GM18520 (cell line): ENCODE data around the gene PEX10.

ENCODE experiments used
- ATAC-seq: cut with Tn5 transposase; IDR thresholded peaks from one replicate; pipeline ENCODE4 v1.9.1; 2021; ENCODE audit not compliant: unreplicated experiment

PEX10 gene

GRCh38 chr1:2426540-2426939, 14.2 kb upstream of the PEX10 start:
- ATAC-seq: no peak

- no peak for ATAC-seq
Observed at GRCh38 chr1:2425892-2426291, 13.5 kb upstream of the PEX10 start.

GRCh38 chr1:2422523-2422922, 10.2 kb upstream of the PEX10 start:
- ATAC-seq: no peak

GRCh38 chr1:2419416-2419815, 7.1 kb upstream of the PEX10 start:
- no peak for ATAC-seq

GRCh38 chr1:2418791-2419320, 6.5 kb upstream of the PEX10 start:
- no peak for ATAC-seq

- ATAC-seq: no peak
Observed at GRCh38 chr1:2417833-2418225, 5.5 kb upstream of the PEX10 start.

- no peak for ATAC-seq
Observed at GRCh38 chr1:2417083-2417832, 4.9 kb upstream of the PEX10 start.

- no peak for ATAC-seq
Observed at GRCh38 chr1:2416403-2416802, 4.0 kb upstream of the PEX10 start.

- ATAC-seq: no peak
Observed at GRCh38 chr1:2415801-2416208, 3.4 kb upstream of the PEX10 start.

GRCh38 chr1:2415337-2415736, 3.0 kb upstream of the PEX10 start:
- no peak for ATAC-seq

- ATAC-seq: no peak
Observed at GRCh38 chr1:2414297-2414958, 2.1 kb upstream of the PEX10 start.

GRCh38 chr1:2413495-2414296, 1.3 kb upstream of the PEX10 start:
- no peak for ATAC-seq

GRCh38 chr1:2412773-2413494, 570 bp upstream of the PEX10 start:
- no peak for ATAC-seq

- ATAC-seq: peak; percentile 21
Observed at GRCh38 chr1:2411801-2412394, 466 bp downstream of the PEX10 start.

GRCh38 chr1:2409745-2410144, 2.6 kb downstream of the PEX10 start:
- ATAC-seq: no peak

GRCh38 chr1:2408859-2409276, 3.5 kb downstream of the PEX10 start:
- no peak for ATAC-seq

- no peak for ATAC-seq
Observed at GRCh38 chr1:2408456-2408855, 3.9 kb downstream of the PEX10 start.

- no peak for ATAC-seq
Observed at GRCh38 chr1:2407991-2408275, 4.4 kb downstream of the PEX10 start.

- no peak for ATAC-seq
Observed at GRCh38 chr1:2407166-2407990, 5.0 kb downstream of the PEX10 start.

- no peak for ATAC-seq
Observed at GRCh38 chr1:2406451-2407041, 5.8 kb downstream of the PEX10 start.
